CD4-positive, alpha-beta T cell (primary cell): ENCODE measurements around the gene USO1. TPM values are rescaled to one million over a fixed set of nuclear protein-coding genes. Genes with fewer than 3 reads are reported as not detected.

ENCODE experiments used
- ATAC-seq: fragments of 200-7000 bp; cut with Tn5 transposase; one replicate; pipeline ENCODE4 v1.10.0; 2022; ENCODE audit warnings: mild to moderate bottlenecking; ENCODE audit not compliant: poor library complexity
- CTCF ChIA-PET: fragments of 350-600 bp; sonication (Branson Sonifier 250); formaldehyde crosslinking; loops from one replicate; lab custom pipeline; 2021; ENCODE audit warnings: antibody characterized with exemption, inconsistent platforms; lab: Charles Lee
- POLR2A ChIA-PET: fragments of 350-600 bp; sonication (Branson Sonifier 250); formaldehyde crosslinking; loops from one replicate; lab custom pipeline; 2021; ENCODE audit warnings: antibody characterized with exemption, inconsistent platforms; lab: Charles Lee
- DNase-seq, 14 experiments: peaks; one replicate each; pipeline ENCODE4 v3.0.0-alpha.2; 2013 to 2020; ENCODE audit warnings: mixed read lengths in 2 of 14
- H3K27ac ChIP-seq, 2 donors: one replicate each; pipeline versions ENCODE4 v1.5.1 to v1.7.0; 2013; ENCODE audit warnings: low read length in 2 of 2, low read depth in 1 of 2, mild to moderate bottlenecking in 1 of 2
- H3K27me3 ChIP-seq, 2 experiments: 1 replicate in 1 of 2; 2 replicates in 1 of 2; pipeline versions ENCODE4 v1.6.1 to v1.7.0; 2013; ENCODE audit warnings: low read length in 2 of 2, control low read depth in 1 of 2, mild to moderate bottlenecking in 1 of 2, moderate library complexity in 1 of 2; ENCODE audit not compliant: insufficient read depth in 2 of 2, control insufficient read depth in 1 of 2
- H3K36me3 ChIP-seq: one replicate; pipeline ENCODE4 v1.6.1; 2013; ENCODE audit warnings: low read length, control low read depth; ENCODE audit not compliant: insufficient read depth
- H3K4me1 ChIP-seq: one replicate; pipeline ENCODE4 v1.6.1; 2013; ENCODE audit warnings: low read length, control low read depth; ENCODE audit not compliant: insufficient read depth
- H3K4me3 ChIP-seq: one replicate; pipeline ENCODE4 v1.5.1; 2013; ENCODE audit warnings: mild to moderate bottlenecking, low read length, moderate library complexity
- H3K9me3 ChIP-seq, 2 experiments: 1 replicate in 1 of 2; 2 replicates in 1 of 2; pipeline versions ENCODE4 v1.6.1 to v1.7.0; 2013; ENCODE audit warnings: low read length in 2 of 2, mild to moderate bottlenecking in 2 of 2, control low read depth in 1 of 2, moderate library complexity in 1 of 2; ENCODE audit not compliant: control insufficient read depth in 1 of 2, insufficient read depth in 1 of 2
- H3K27ac Mint-ChIP-seq: one replicate; pipeline ENCODE4 v1.8.0; 2020; ENCODE audit warnings: mixed read lengths
- H3K27me3 Mint-ChIP-seq: one replicate; pipeline ENCODE4 v1.8.0; 2021; ENCODE audit warnings: mixed read lengths
- H3K36me3 Mint-ChIP-seq: one replicate; pipeline ENCODE4 v1.8.0; 2021; ENCODE audit warnings: low read depth, mixed read lengths
- H3K4me1 Mint-ChIP-seq: one replicate; pipeline ENCODE4 v1.8.0; 2021; ENCODE audit warnings: low read depth, mixed read lengths
- H3K4me3 Mint-ChIP-seq: one replicate; pipeline ENCODE4 v1.8.0; 2020; ENCODE audit warnings: mild to moderate bottlenecking, mixed read lengths
- H3K9me3 Mint-ChIP-seq: one replicate; pipeline ENCODE4 v1.8.0; 2020; ENCODE audit warnings: mixed read lengths
- CTCF ChIP-seq: fragments of 200-600 bp; IDR thresholded peaks from one replicate; pipeline ENCODE4 v1.8.0; 2022; ENCODE audit warnings: antibody characterized with exemption, mild to moderate bottlenecking
- intact Hi-C, 2 experiments: fragments of 100-400 bp; cut with DNase I in 1 of 2; cut with micrococcal nuclease in 1 of 2; formaldehyde crosslinking; loops; one replicate each; pipeline versions ENCODE4 v1.15.1 to v1.9.0; 2023 to 2025; cut with DNase I, micrococcal nuclease
- total RNA-seq, 174 experiments: library from RNA in 2 of 174; stranded (reverse) in 2 of 174; gene quantifications; one replicate each; pipeline ENCODE4 v1.2.3 and lab custom pipeline; 2021 to 2026

USO1 gene
- total RNA-seq, 2 experiments from 2014 or later = 10.5 to 10.9 TPM

DNA sequence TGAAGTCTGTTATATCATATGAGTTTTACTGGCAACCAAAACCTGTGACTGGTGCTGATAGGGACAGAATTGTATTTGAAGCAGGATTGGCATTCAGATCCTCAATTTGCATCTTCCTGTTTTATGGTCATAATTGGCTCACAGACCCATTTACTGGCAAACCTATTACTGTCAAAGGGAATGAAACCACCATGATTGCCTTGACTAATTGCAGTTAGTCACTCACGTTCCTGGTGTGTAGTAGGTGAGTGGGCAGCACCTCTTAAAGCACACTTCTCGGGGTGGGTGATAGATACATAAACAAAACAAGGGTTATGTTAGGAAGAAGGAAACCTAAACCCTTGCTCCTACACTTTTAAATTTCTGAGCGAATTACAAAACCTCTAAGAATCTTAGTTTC lies 96.8 kb downstream of the USO1 start:
- no peaks in the 10 kb centered on the region for H3K4me1 ChIP-seq
- H3K4me1 Mint-ChIP-seq = no peaks in the 10 kb centered on the region
- POLR2A ChIA-PET = no interaction called here
- intact Hi-C loops = no loop called here
- no peak overlapping the region for H3K27ac Mint-ChIP-seq
- ATAC-seq (no peak), DNase-seq (no peak)
- CTCF ChIA-PET = no interaction called here
- H3K9me3 ChIP-seq = no peaks in the 10 kb centered on the region
- no peak overlapping the region for H3K4me3 Mint-ChIP-seq
- no peaks in the 10 kb centered on the region for H3K9me3 Mint-ChIP-seq
- H3K4me3 ChIP-seq = no peak overlapping the region
- H3K36me3 Mint-ChIP-seq = peaks cover 3% of the 10 kb centered on the region
- no peaks in the 10 kb centered on the region for H3K36me3 ChIP-seq
- H3K27me3 ChIP-seq = no peaks in the 10 kb centered on the region
- no peak for TF ChIP-seq CTCF
- H3K27ac ChIP-seq = no peak overlapping the region
- no peaks in the 10 kb centered on the region for H3K27me3 Mint-ChIP-seq

DNA sequence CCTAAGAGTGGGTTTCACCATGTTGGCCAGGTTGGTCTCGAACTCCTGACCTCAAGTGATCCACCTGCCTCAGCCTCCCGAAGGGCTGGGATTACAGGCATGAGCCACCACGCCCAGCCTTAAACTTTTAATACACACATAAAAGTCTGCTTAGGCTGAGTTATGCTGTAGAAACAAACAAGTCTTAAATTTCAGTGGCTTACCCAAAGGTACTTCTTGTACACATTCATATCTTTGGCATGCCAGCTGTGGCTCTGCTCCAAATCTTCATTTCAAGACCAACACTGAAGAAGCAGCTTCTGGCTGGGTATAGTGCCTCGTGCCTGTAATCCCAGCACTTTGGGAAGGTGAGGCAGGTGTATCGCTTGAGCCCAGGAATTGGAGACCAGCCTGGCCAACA lies 97.6 kb downstream of the USO1 start:
- Mint-ChIP-seq H3K36me3 (no peaks in the 10 kb centered on the region), H3K4me3 (no peak overlapping the region), H3K4me1 (no peaks in the 10 kb centered on the region), H3K27me3 (no peaks in the 10 kb centered on the region), H3K27ac (no peak overlapping the region), H3K9me3 (no peaks in the 10 kb centered on the region)
- TF ChIP-seq CTCF = no peak
- no peaks in the 10 kb centered on the region for H3K27me3 ChIP-seq
- intact Hi-C loops = no loop called here
- H3K4me1 ChIP-seq = no peaks in the 10 kb centered on the region
- H3K36me3 ChIP-seq = no peaks in the 10 kb centered on the region
- ATAC-seq = no peak
- ChIA-PET CTCF (no interaction called here), POLR2A (no interaction called here)
- no peaks in the 10 kb centered on the region for H3K9me3 ChIP-seq
- no peak overlapping the region for H3K27ac ChIP-seq
- DNase-seq = no peak
- H3K4me3 ChIP-seq = no peak overlapping the region

- DNase-seq = no peak
- H3K27me3 Mint-ChIP-seq = no peaks in the 10 kb centered on the region
- H3K9me3 Mint-ChIP-seq = no peaks in the 10 kb centered on the region
- H3K27me3 ChIP-seq = no peaks in the 10 kb centered on the region
- H3K27ac ChIP-seq = no peak overlapping the region
- no peak for TF ChIP-seq CTCF
- intact Hi-C loops = no loop called here
- H3K9me3 ChIP-seq = no peaks in the 10 kb centered on the region
- H3K4me3 Mint-ChIP-seq = no peak overlapping the region
- H3K36me3 Mint-ChIP-seq = no peaks in the 10 kb centered on the region
- H3K4me1 Mint-ChIP-seq = no peaks in the 10 kb centered on the region
- no peaks in the 10 kb centered on the region for H3K36me3 ChIP-seq
- no peak for ATAC-seq
- ChIA-PET CTCF (no interaction called here), POLR2A (no interaction called here)
- H3K4me1 ChIP-seq = no peaks in the 10 kb centered on the region
- no peak overlapping the region for H3K4me3 ChIP-seq
- H3K27ac Mint-ChIP-seq = no peak overlapping the region
These were observed 98.0 kb downstream of the USO1 start for GRCh38 chr4:75822416-75822815.
